Tibial nerve (tissue), 4 donors: Measurements from ENCODE around the gene KDR.

Experiments
- EP300 ChIP-seq, 2 donors: sonication (generic); formaldehyde crosslinking; IDR thresholded peaks; one replicate each; pipeline ENCODE4 v1.6.1; 2017; ENCODE audit warnings: antibody characterized with exemption in 2 of 2, mild to moderate bottlenecking in 1 of 2
- POLR2A ChIP-seq, 2 donors: fragments of 450-650 bp; IDR thresholded peaks; one replicate each; pipeline ENCODE4 v1.6.1; 2017; ENCODE audit warnings: antibody characterized with exemption in 2 of 2, mild to moderate bottlenecking in 2 of 2, moderate library complexity in 2 of 2
- TF ChIP-seq, protein P1 (sequence below), 5 experiments: fragments of 200-600 bp in 3 of 5; fragments of 450-650 bp in 2 of 5; sonication (generic) in 3 of 5; IDR thresholded peaks; one replicate each; pipeline ENCODE4 v1.5.1; 2016 to 2019; ENCODE audit warnings: antibody characterized with exemption in 5 of 5, mild to moderate bottlenecking in 3 of 5, moderate library complexity in 2 of 5

GRCh38 chr4:55050418-55050950 is 74.9 kb downstream of the KDR start:
- TF ChIP-seq, protein P1, sequence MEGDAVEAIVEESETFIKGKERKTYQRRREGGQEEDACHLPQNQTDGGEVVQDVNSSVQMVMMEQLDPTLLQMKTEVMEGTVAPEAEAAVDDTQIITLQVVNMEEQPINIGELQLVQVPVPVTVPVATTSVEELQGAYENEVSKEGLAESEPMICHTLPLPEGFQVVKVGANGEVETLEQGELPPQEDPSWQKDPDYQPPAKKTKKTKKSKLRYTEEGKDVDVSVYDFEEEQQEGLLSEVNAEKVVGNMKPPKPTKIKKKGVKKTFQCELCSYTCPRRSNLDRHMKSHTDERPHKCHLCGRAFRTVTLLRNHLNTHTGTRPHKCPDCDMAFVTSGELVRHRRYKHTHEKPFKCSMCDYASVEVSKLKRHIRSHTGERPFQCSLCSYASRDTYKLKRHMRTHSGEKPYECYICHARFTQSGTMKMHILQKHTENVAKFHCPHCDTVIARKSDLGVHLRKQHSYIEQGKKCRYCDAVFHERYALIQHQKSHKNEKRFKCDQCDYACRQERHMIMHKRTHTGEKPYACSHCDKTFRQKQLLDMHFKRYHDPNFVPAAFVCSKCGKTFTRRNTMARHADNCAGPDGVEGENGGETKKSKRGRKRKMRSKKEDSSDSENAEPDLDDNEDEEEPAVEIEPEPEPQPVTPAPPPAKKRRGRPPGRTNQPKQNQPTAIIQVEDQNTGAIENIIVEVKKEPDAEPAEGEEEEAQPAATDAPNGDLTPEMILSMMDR (IDR thresholded peaks at IDR 0.05) = no peak
- TF ChIP-seq POLR2A (IDR thresholded peaks at IDR 0.05) = no peak
- no peak for TF ChIP-seq EP300 (IDR thresholded peaks at IDR 0.05)
